ENCODE results near the gene ZNF608.

The ZNF608 gene

GRCh38 chr5:124752854-124753720, 6.6 kb upstream of the ZNF608 start:
- DNase-seq = no peak

- no peak for DNase-seq
Observed at GRCh38 chr5:124751031-124751430, 4.6 kb upstream of the ZNF608 start.

GRCh38 chr5:124748687-124749594, 2.5 kb upstream of the ZNF608 start:
- peak; percentile 86 for DNase-seq

GRCh38 chr5:124747791-124748686, 1.6 kb upstream of the ZNF608 start:
- DNase-seq = no peak

GRCh38 chr5:124746916-124747790, 714 bp upstream of the ZNF608 start:
- DNase-seq = peak; percentile 76

- no peak for DNase-seq
Observed at GRCh38 chr5:124745007-124745927, 1.2 kb downstream of the ZNF608 start.

GRCh38 chr5:124744170-124744971, 2.1 kb downstream of the ZNF608 start:
- no peak for DNase-seq

- DNase-seq = no peak
Observed at GRCh38 chr5:124743602-124744169, 2.8 kb downstream of the ZNF608 start.

- DNase-seq = no peak
Observed at GRCh38 chr5:124742983-124743601, 3.3 kb downstream of the ZNF608 start.

GRCh38 chr5:124742521-124742920, 3.9 kb downstream of the ZNF608 start:
- DNase-seq = no peak

- DNase-seq = no peak
Observed at GRCh38 chr5:124741711-124742496, 4.5 kb downstream of the ZNF608 start.

GRCh38 chr5:124740991-124741583, 5.4 kb downstream of the ZNF608 start:
- no peak for DNase-seq

GRCh38 chr5:124740071-124740470, 6.4 kb downstream of the ZNF608 start:
- DNase-seq = no peak

- no peak for DNase-seq
Observed at GRCh38 chr5:124739634-124740025, 6.8 kb downstream of the ZNF608 start.

- DNase-seq = no peak
Observed at GRCh38 chr5:124738681-124739633, 7.5 kb downstream of the ZNF608 start.

- DNase-seq = no peak
Observed at GRCh38 chr5:124737651-124738050, 8.8 kb downstream of the ZNF608 start.

Measured in NCI-H1092 (cell line).